ENCODE data around the gene BRD3OS. TPM values are rescaled to one million over a fixed set of nuclear protein-coding genes. Genes with fewer than 3 reads are reported as not detected.
A peak's percentile ranks its signal among the peaks of the same experiment; 100 is the strongest.

Gene BRD3OS
- total and polyA plus RNA-seq, 9 donors, result 7.8 to 10.5 (median 9.6) TPM

GRCh38 chr9:134004881-134005280 lies 20.4 kb upstream of the BRD3OS start:
- Histone ChIP-seq H3K4me1 (ENCODE audit: control insufficient read depth, insufficient read depth, low read length) (peaks cover 40% of the 10 kb centered on the region), H3K9me3 (replicated peaks; ENCODE audit: control insufficient read depth, low read depth, low read length) (no peaks in the 10 kb centered on the region), H3K27ac (ENCODE audit: low read length) (peak overlapping the region; percentile 35), H3K27me3 (ENCODE audit: control insufficient read depth, insufficient read depth, low read length) (peaks cover 3% of the 10 kb centered on the region), H3K36me3 (ENCODE audit: control insufficient read depth, insufficient read depth, low read length) (no peaks in the 10 kb centered on the region), H3K4me3 (ENCODE audit: low read length) (no peak overlapping the region)
- WGBS (ENCODE audit: insufficient coverage), result 73% methylated on average over 11 of the region's 14 CpGs
- no peak for DNase-seq

GRCh38 chr9:134005381-134005780 lies 19.9 kb upstream of the BRD3OS start:
- no peak overlapping the region for H3K27ac ChIP-seq (ENCODE audit: low read length)
- H3K27me3 ChIP-seq (ENCODE audit: control insufficient read depth, insufficient read depth, low read length), result peaks cover 3% of the 10 kb centered on the region
- H3K4me1 ChIP-seq (ENCODE audit: control insufficient read depth, insufficient read depth, low read length), result peaks cover 40% of the 10 kb centered on the region
- DNase-seq, result no peak
- H3K36me3 ChIP-seq (ENCODE audit: control insufficient read depth, insufficient read depth, low read length), result no peaks in the 10 kb centered on the region
- H3K4me3 ChIP-seq (ENCODE audit: low read length), result no peak overlapping the region
- H3K9me3 ChIP-seq (replicated peaks; ENCODE audit: control insufficient read depth, low read depth, low read length), result no peaks in the 10 kb centered on the region
- 71% methylated on average over 7 of the region's 8 CpGs for WGBS (ENCODE audit: insufficient coverage)

GRCh38 chr9:134007150-134007549 lies 18.1 kb upstream of the BRD3OS start:
- Histone ChIP-seq H3K27me3 (ENCODE audit: control insufficient read depth, insufficient read depth, low read length) (peaks cover 3% of the 10 kb centered on the region), H3K27ac (ENCODE audit: low read length) (no peak overlapping the region), H3K36me3 (ENCODE audit: control insufficient read depth, insufficient read depth, low read length) (no peaks in the 10 kb centered on the region), H3K4me1 (ENCODE audit: control insufficient read depth, insufficient read depth, low read length) (peaks cover 45% of the 10 kb centered on the region), H3K9me3 (replicated peaks; ENCODE audit: control insufficient read depth, low read depth, low read length) (peaks cover 2% of the 10 kb centered on the region), H3K4me3 (ENCODE audit: low read length) (no peak overlapping the region)
- no peak for DNase-seq
- 58% methylated on average over 3 of the region's 6 CpGs for WGBS (ENCODE audit: insufficient coverage)

- 72% methylated on average over 7 of the region's 9 CpGs for WGBS (ENCODE audit: insufficient coverage)
- Histone ChIP-seq H3K27me3 (ENCODE audit: control insufficient read depth, insufficient read depth, low read length) (peaks cover 3% of the 10 kb centered on the region), H3K9me3 (replicated peaks; ENCODE audit: control insufficient read depth, low read depth, low read length) (peaks cover 2% of the 10 kb centered on the region), H3K27ac (ENCODE audit: low read length) (no peak overlapping the region), H3K36me3 (ENCODE audit: control insufficient read depth, insufficient read depth, low read length) (no peaks in the 10 kb centered on the region), H3K4me3 (ENCODE audit: low read length) (no peak overlapping the region), H3K4me1 (ENCODE audit: control insufficient read depth, insufficient read depth, low read length) (peaks cover 45% of the 10 kb centered on the region)
- DNase-seq, result no peak
Observed at GRCh38 chr9:134007571-134007970, 17.7 kb upstream of the BRD3OS start.

- no peaks in the 10 kb centered on the region for H3K36me3 ChIP-seq (ENCODE audit: control insufficient read depth, insufficient read depth, low read length)
- 78% methylated on average over 16 of the region's 20 CpGs for WGBS (ENCODE audit: insufficient coverage)
- no peak overlapping the region for H3K4me3 ChIP-seq (ENCODE audit: low read length)
- H3K9me3 ChIP-seq (replicated peaks; ENCODE audit: control insufficient read depth, low read depth, low read length), result peaks cover 9% of the 10 kb centered on the region
- peak overlapping the region; percentile 29 for H3K27ac ChIP-seq (ENCODE audit: low read length)
- peaks cover 25% of the 10 kb centered on the region for H3K4me1 ChIP-seq (ENCODE audit: control insufficient read depth, insufficient read depth, low read length)
- peak; percentile 58 for DNase-seq
- peaks cover 3% of the 10 kb centered on the region for H3K27me3 ChIP-seq (ENCODE audit: control insufficient read depth, insufficient read depth, low read length)
Observed at GRCh38 chr9:134010310-134011173, 14.7 kb upstream of the BRD3OS start.

GRCh38 chr9:134011401-134011800 lies 13.9 kb upstream of the BRD3OS start:
- DNase-seq, result no peak
- Histone ChIP-seq H3K4me3 (ENCODE audit: low read length) (no peak overlapping the region), H3K27me3 (ENCODE audit: control insufficient read depth, insufficient read depth, low read length) (peaks cover 3% of the 10 kb centered on the region), H3K36me3 (ENCODE audit: control insufficient read depth, insufficient read depth, low read length) (no peaks in the 10 kb centered on the region), H3K4me1 (ENCODE audit: control insufficient read depth, insufficient read depth, low read length) (peaks cover 25% of the 10 kb centered on the region), H3K9me3 (replicated peaks; ENCODE audit: control insufficient read depth, low read depth, low read length) (peaks cover 9% of the 10 kb centered on the region), H3K27ac (ENCODE audit: low read length) (no peak overlapping the region)
- WGBS (ENCODE audit: insufficient coverage), result 97% methylated on average over 4 of the region's 6 CpGs

GRCh38 chr9:134014946-134015345 lies 10.3 kb upstream of the BRD3OS start:
- Histone ChIP-seq H3K4me3 (ENCODE audit: low read length) (no peak overlapping the region), H3K36me3 (ENCODE audit: control insufficient read depth, insufficient read depth, low read length) (no peaks in the 10 kb centered on the region), H3K9me3 (replicated peaks; ENCODE audit: control insufficient read depth, low read depth, low read length) (peaks cover 9% of the 10 kb centered on the region), H3K27me3 (ENCODE audit: control insufficient read depth, insufficient read depth, low read length) (no peaks in the 10 kb centered on the region), H3K4me1 (ENCODE audit: control insufficient read depth, insufficient read depth, low read length) (peaks cover 12% of the 10 kb centered on the region), H3K27ac (ENCODE audit: low read length) (no peak overlapping the region)
- no CpG with 5 or more reads among the region's 2 CpGs for WGBS (ENCODE audit: insufficient coverage)
- DNase-seq, result no peak

- Histone ChIP-seq H3K27ac (ENCODE audit: low read length) (peak overlapping the region; percentile 33), H3K27me3 (ENCODE audit: control insufficient read depth, insufficient read depth, low read length) (no peaks in the 10 kb centered on the region), H3K4me1 (ENCODE audit: control insufficient read depth, insufficient read depth, low read length) (peaks cover 10% of the 10 kb centered on the region), H3K9me3 (replicated peaks; ENCODE audit: control insufficient read depth, low read depth, low read length) (no peaks in the 10 kb centered on the region), H3K4me3 (ENCODE audit: low read length) (peak overlapping the region; percentile 23), H3K36me3 (ENCODE audit: control insufficient read depth, insufficient read depth, low read length) (peaks cover 24% of the 10 kb centered on the region)
- no CpG with 5 or more reads among the region's 4 CpGs for WGBS (ENCODE audit: insufficient coverage)
- no peak for DNase-seq
Observed at GRCh38 chr9:134024214-134024792, 978 bp upstream of the BRD3OS start.

GRCh38 chr9:134025606-134026541 lies 593 bp downstream of the BRD3OS start:
- peak; percentile 66 for DNase-seq
- H3K36me3 ChIP-seq (ENCODE audit: control insufficient read depth, insufficient read depth, low read length), result peaks cover 39% of the 10 kb centered on the region
- H3K27ac ChIP-seq (ENCODE audit: low read length), result no peak overlapping the region
- H3K27me3 ChIP-seq (ENCODE audit: control insufficient read depth, insufficient read depth, low read length), result no peaks in the 10 kb centered on the region
- 10% methylated on average over 64 of the region's 66 CpGs for WGBS (ENCODE audit: insufficient coverage)
- H3K4me1 ChIP-seq (ENCODE audit: control insufficient read depth, insufficient read depth, low read length), result peaks cover 10% of the 10 kb centered on the region
- no peaks in the 10 kb centered on the region for H3K9me3 ChIP-seq (replicated peaks; ENCODE audit: control insufficient read depth, low read depth, low read length)
- peak overlapping the region; percentile 64 for H3K4me3 ChIP-seq (ENCODE audit: low read length)

- H3K27ac ChIP-seq (ENCODE audit: low read length), result no peak overlapping the region
- H3K9me3 ChIP-seq (replicated peaks; ENCODE audit: control insufficient read depth, low read depth, low read length), result no peaks in the 10 kb centered on the region
- 72% methylated on average over 17 of the region's 18 CpGs for WGBS (ENCODE audit: insufficient coverage)
- H3K4me3 ChIP-seq (ENCODE audit: low read length), result no peak overlapping the region
- peaks cover 10% of the 10 kb centered on the region for H3K4me1 ChIP-seq (ENCODE audit: control insufficient read depth, insufficient read depth, low read length)
- no peaks in the 10 kb centered on the region for H3K27me3 ChIP-seq (ENCODE audit: control insufficient read depth, insufficient read depth, low read length)
- peaks cover 44% of the 10 kb centered on the region for H3K36me3 ChIP-seq (ENCODE audit: control insufficient read depth, insufficient read depth, low read length)
- DNase-seq, result no peak
Observed at GRCh38 chr9:134026581-134026980, 1.3 kb downstream of the BRD3OS start.

Measured in muscle of leg (tissue), 11 donors.